Astrocyte (in vitro differentiated cells and primary cell): ENCODE results near the gene GHRL.

Experiments
- CTCF ChIP-seq: IDR thresholded peaks from 2 replicates; pipeline ENCODE4 v1.5.1; 2011; ENCODE audit warnings: low read depth, mild to moderate bottlenecking, inconsistent platforms, low read length, moderate library complexity; ENCODE audit not compliant: insufficient read depth
- EZH2 ChIP-seq: IDR thresholded peaks from 2 replicates; pipeline ENCODE4 v1.6.1; 2012; ENCODE audit warnings: mild to moderate bottlenecking, low read length, inconsistent platforms; ENCODE audit not compliant: insufficient read depth

- TF ChIP-seq CTCF (no peak), EZH2 (no peak)
Measured at GRCh38 chr3:10269443-10269842, 23.3 kb downstream of the GHRL start.
